Colonic mucosa (tissue), 4 donors: ENCODE data around the gene SNX19. TPM values are rescaled to one million over a fixed set of nuclear protein-coding genes. Genes with fewer than 3 reads are reported as not detected.

Source experiments
- DNase-seq: peaks from one replicate; pipeline ENCODE4 v3.0.0-alpha.2; 2020
- H3K27ac ChIP-seq: fragments of 200-600 bp; one replicate; pipeline ENCODE4 v1.8.0; 2021
- H3K27me3 ChIP-seq: fragments of 200-600 bp; one replicate; pipeline ENCODE4 v1.8.0; 2021
- H3K36me3 ChIP-seq: fragments of 200-600 bp; one replicate; pipeline ENCODE4 v1.8.0; 2021
- H3K4me1 ChIP-seq: fragments of 200-600 bp; one replicate; pipeline ENCODE4 v1.8.0; 2021; ENCODE audit warnings: mild to moderate bottlenecking
- H3K4me3 ChIP-seq: fragments of 200-600 bp; one replicate; pipeline ENCODE4 v1.8.0; 2021
- H3K9ac ChIP-seq, 2 donors: one replicate each; pipeline ENCODE4 v1.7.0; 2013; ENCODE audit warnings: control low read depth in 2 of 2, low read depth in 2 of 2, low read length in 2 of 2
- H3K9me3 ChIP-seq: fragments of 200-600 bp; one replicate; pipeline ENCODE4 v1.8.0; 2021
- CTCF ChIP-seq: fragments of 200-600 bp; IDR thresholded peaks from one replicate; pipeline ENCODE4 v1.8.0; 2022; ENCODE audit warnings: antibody characterized with exemption, mild to moderate bottlenecking
- intact Hi-C: fragments of 100-400 bp; cut with DNase I; formaldehyde crosslinking; loops from one replicate; pipeline ENCODE4 v1.14.1; 2022
- total RNA-seq, 2 donors: library from RNA; stranded (reverse); fragmentation: NEBNext Ultra II Directional in 1 of 2; extraction: Animal tissue kit (Norgen Biotek cat#: 25700) in 1 of 2; gene quantifications; one replicate each; pipeline ENCODE4 v1.2.1, GENCODE V29; 2021
- donor health status: healthy.
- donor health status: DM: no; HTN: no; CAD: no.
- donor health status: DM: no; HTN: no; CAD: no.

Gene SNX19
- total RNA-seq, 2 donors from 2014 or later, result 43.4 to 57.4 TPM

- TF ChIP-seq CTCF, result no peak
- DNase-seq, result no peak
- Histone ChIP-seq H3K9ac (no peak overlapping the region), H3K27ac (no peak overlapping the region), H3K9me3 (no peaks in the 10 kb centered on the region), H3K36me3 (no peaks in the 10 kb centered on the region), H3K4me1 (no peaks in the 10 kb centered on the region), H3K4me3 (no peak overlapping the region), H3K27me3 (no peaks in the 10 kb centered on the region)
- intact Hi-C loops, result no loop called here
Observed at GRCh38 chr11:130868086-130868710, 48.1 kb downstream of the SNX19 start.

GRCh38 chr11:130866831-130867230 lies 49.4 kb downstream of the SNX19 start:
- no peaks in the 10 kb centered on the region for H3K9me3 ChIP-seq
- H3K36me3 ChIP-seq, result no peaks in the 10 kb centered on the region
- no peak overlapping the region for H3K9ac ChIP-seq
- no peaks in the 10 kb centered on the region for H3K27me3 ChIP-seq
- intact Hi-C loops, result no loop called here
- H3K27ac ChIP-seq, result no peak overlapping the region
- H3K4me3 ChIP-seq, result no peak overlapping the region
- DNase-seq, result no peak
- no peaks in the 10 kb centered on the region for H3K4me1 ChIP-seq
- no peak for TF ChIP-seq CTCF

- no peak for DNase-seq
- no peak for TF ChIP-seq CTCF
- Histone ChIP-seq H3K4me1 (no peaks in the 10 kb centered on the region), H3K27me3 (no peaks in the 10 kb centered on the region), H3K27ac (no peak overlapping the region), H3K9me3 (no peaks in the 10 kb centered on the region), H3K4me3 (no peak overlapping the region), H3K36me3 (no peaks in the 10 kb centered on the region), H3K9ac (no peak overlapping the region)
- intact Hi-C loops, result no loop called here
Observed at GRCh38 chr11:130865774-130866114, 50.5 kb downstream of the SNX19 start.

GRCh38 chr11:130865091-130865773 lies 51.0 kb downstream of the SNX19 start:
- TF ChIP-seq CTCF, result no peak
- no peak overlapping the region for H3K4me3 ChIP-seq
- H3K4me1 ChIP-seq, result no peaks in the 10 kb centered on the region
- DNase-seq, result no peak
- H3K27ac ChIP-seq, result no peak overlapping the region
- no peak overlapping the region for H3K9ac ChIP-seq
- no peaks in the 10 kb centered on the region for H3K27me3 ChIP-seq
- H3K9me3 ChIP-seq, result no peaks in the 10 kb centered on the region
- no peaks in the 10 kb centered on the region for H3K36me3 ChIP-seq
- intact Hi-C loops, result no loop called here

- intact Hi-C loops, result loop anchor here (2.0 kb wide), 1 partner anchor 427 kb away; no protein-coding TSS in a partner anchor
- no peak overlapping the region for H3K27ac ChIP-seq
- peak; percentile 92 for DNase-seq
- no peak overlapping the region for H3K9ac ChIP-seq
- peak; percentile 99 for TF ChIP-seq CTCF
- no peaks in the 10 kb centered on the region for H3K36me3 ChIP-seq
- no peaks in the 10 kb centered on the region for H3K9me3 ChIP-seq
- H3K4me1 ChIP-seq, result no peaks in the 10 kb centered on the region
- no peaks in the 10 kb centered on the region for H3K27me3 ChIP-seq
- no peak overlapping the region for H3K4me3 ChIP-seq
Observed at GRCh38 chr11:130861902-130862860, 54.1 kb downstream of the SNX19 start.
